AG20443 (cell line): ENCODE results near the gene C3orf49.

Experiments used
- DNase-seq: peaks from one replicate; pipeline ENCODE4 v3.0.0; 2012; ENCODE audit warnings: low spot score, mixed read lengths

C3orf49 gene

GRCh38 chr3:63886858-63887257, 67.8 kb downstream of the C3orf49 start:
- no peak for DNase-seq

GRCh38 chr3:63891518-63891917, 72.4 kb downstream of the C3orf49 start:
- no peak for DNase-seq

- no peak for DNase-seq
These were observed 73.8 kb downstream of the C3orf49 start for GRCh38 chr3:63892773-63893352.

- DNase-seq: no peak
These were observed 76.5 kb downstream of the C3orf49 start for GRCh38 chr3:63895422-63896189.

GRCh38 chr3:63896332-63897030, 77.4 kb downstream of the C3orf49 start:
- no peak for DNase-seq
